ENCODE data around the gene SND1. TPM values are rescaled to one million over a fixed set of nuclear protein-coding genes. Genes with fewer than 3 reads are reported as not detected.

SND1 gene
- total and polyA plus RNA-seq, 2 donors (not counting 1 experiment from before 2014, with no cell fraction given), result 137 to 174 TPM

DNA sequence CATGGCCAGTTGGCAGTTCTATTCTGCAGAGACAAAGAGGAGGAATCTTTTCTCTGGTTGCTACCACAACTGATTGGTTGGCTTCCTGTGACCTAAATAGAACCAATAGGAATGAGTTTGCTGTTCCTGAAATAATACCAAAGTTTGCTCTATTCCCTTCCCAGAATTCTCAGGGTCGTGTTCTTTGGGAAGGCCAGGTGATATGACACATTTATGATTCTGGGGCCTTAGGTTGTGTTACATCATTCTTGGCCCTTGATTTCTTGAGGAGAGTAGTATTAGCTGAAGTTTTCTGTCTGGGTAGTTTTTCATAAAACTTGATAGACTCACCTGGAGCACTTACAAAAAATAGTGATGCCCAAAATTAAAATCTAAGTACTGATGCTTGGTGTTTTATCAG, 207.3 kb downstream of the SND1 start:
- Histone ChIP-seq H3K27ac (ENCODE audit: insufficient read depth, low read length) (no peak overlapping the region), H4K20me1 (ENCODE audit: control insufficient read depth, extremely low read depth, insufficient read depth, low read length) (no peaks in the 10 kb centered on the region), H3K79me2 (ENCODE audit: control insufficient read depth, insufficient read depth, low read length) (no peaks in the 10 kb centered on the region), H3K36me3 (ENCODE audit: control insufficient read depth, insufficient read depth, low read length) (no peaks in the 10 kb centered on the region), H3K27me3 (ENCODE audit: control insufficient read depth, insufficient read depth, low read length) (no peaks in the 10 kb centered on the region), H3K4me1 (ENCODE audit: control insufficient read depth, extremely low read depth, insufficient read depth, low read length) (no peaks in the 10 kb centered on the region), H3K4me3 (replicated peaks in 1 of 4; ENCODE audit: control extremely low read depth in 1 of 4, insufficient read depth in 1 of 4, low read depth in 3 of 4, low read length in 4 of 4) (no peak overlapping the region), H3K9ac (ENCODE audit: insufficient read depth, low read length) (no peak overlapping the region), H2AFZ (ENCODE audit: low read length) (no peak overlapping the region), H3K4me2 (ENCODE audit: extremely low read depth, insufficient read depth, low read length) (no peak overlapping the region), H3K9me3 (ENCODE audit: control insufficient read depth, insufficient read depth, low read depth, low read length) (no peaks in the 10 kb centered on the region)
- no peak for TF ChIP-seq EZH2 (IDR thresholded peaks at IDR 0.05; ENCODE audit: low read length, missing control alignments)
- TF ChIP-seq, protein P1, sequence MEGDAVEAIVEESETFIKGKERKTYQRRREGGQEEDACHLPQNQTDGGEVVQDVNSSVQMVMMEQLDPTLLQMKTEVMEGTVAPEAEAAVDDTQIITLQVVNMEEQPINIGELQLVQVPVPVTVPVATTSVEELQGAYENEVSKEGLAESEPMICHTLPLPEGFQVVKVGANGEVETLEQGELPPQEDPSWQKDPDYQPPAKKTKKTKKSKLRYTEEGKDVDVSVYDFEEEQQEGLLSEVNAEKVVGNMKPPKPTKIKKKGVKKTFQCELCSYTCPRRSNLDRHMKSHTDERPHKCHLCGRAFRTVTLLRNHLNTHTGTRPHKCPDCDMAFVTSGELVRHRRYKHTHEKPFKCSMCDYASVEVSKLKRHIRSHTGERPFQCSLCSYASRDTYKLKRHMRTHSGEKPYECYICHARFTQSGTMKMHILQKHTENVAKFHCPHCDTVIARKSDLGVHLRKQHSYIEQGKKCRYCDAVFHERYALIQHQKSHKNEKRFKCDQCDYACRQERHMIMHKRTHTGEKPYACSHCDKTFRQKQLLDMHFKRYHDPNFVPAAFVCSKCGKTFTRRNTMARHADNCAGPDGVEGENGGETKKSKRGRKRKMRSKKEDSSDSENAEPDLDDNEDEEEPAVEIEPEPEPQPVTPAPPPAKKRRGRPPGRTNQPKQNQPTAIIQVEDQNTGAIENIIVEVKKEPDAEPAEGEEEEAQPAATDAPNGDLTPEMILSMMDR (conservative IDR thresholded peaks at IDR 0.05 in 1 of 2, IDR thresholded peaks at IDR 0.05 in 1 of 2; ENCODE audit: low read depth in 1 of 2, low read length in 2 of 2), result no peak
- no peak for DNase-seq (ENCODE audit: low read depth in 2 of 2)

DNA sequence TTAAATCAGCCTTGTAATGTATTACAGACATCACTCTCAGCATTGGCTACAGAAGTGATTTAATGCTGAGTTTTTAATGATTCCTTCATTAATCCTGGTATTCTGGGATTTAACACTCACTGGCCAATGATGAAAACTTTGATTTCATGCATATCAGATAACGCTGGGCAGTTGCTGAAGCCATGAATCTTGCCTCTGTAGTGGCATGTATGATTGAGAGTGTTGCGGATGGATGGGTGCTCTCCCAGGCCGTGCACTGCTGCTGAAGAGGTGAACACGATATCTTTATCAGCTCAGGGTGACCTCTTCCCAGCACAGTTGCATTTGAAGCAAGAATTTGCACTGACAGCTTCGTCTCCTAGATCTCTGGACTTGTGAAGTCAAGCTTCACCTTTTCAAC, 210.5 kb downstream of the SND1 start:
- DNase-seq (ENCODE audit: low read depth in 2 of 2), result no peak
- Histone ChIP-seq H3K9ac (ENCODE audit: insufficient read depth, low read length) (no peak overlapping the region), H3K4me2 (ENCODE audit: extremely low read depth, insufficient read depth, low read length) (no peak overlapping the region), H4K20me1 (ENCODE audit: control insufficient read depth, extremely low read depth, insufficient read depth, low read length) (no peaks in the 10 kb centered on the region), H3K79me2 (ENCODE audit: control insufficient read depth, insufficient read depth, low read length) (no peaks in the 10 kb centered on the region), H3K27me3 (ENCODE audit: control insufficient read depth, insufficient read depth, low read length) (no peaks in the 10 kb centered on the region), H3K4me3 (replicated peaks in 1 of 4; ENCODE audit: control extremely low read depth in 1 of 4, insufficient read depth in 1 of 4, low read depth in 3 of 4, low read length in 4 of 4) (no peak overlapping the region), H3K27ac (ENCODE audit: insufficient read depth, low read length) (no peak overlapping the region), H3K9me3 (ENCODE audit: control insufficient read depth, insufficient read depth, low read depth, low read length) (no peaks in the 10 kb centered on the region), H2AFZ (ENCODE audit: low read length) (no peak overlapping the region), H3K36me3 (ENCODE audit: control insufficient read depth, insufficient read depth, low read length) (no peaks in the 10 kb centered on the region), H3K4me1 (ENCODE audit: control insufficient read depth, extremely low read depth, insufficient read depth, low read length) (peaks cover 2% of the 10 kb centered on the region)
- no peak for TF ChIP-seq EZH2 (IDR thresholded peaks at IDR 0.05; ENCODE audit: low read length, missing control alignments)
- TF ChIP-seq, protein P1 (conservative IDR thresholded peaks at IDR 0.05 in 1 of 2, IDR thresholded peaks at IDR 0.05 in 1 of 2; ENCODE audit: low read depth in 1 of 2, low read length in 2 of 2), result no peak

DNA sequence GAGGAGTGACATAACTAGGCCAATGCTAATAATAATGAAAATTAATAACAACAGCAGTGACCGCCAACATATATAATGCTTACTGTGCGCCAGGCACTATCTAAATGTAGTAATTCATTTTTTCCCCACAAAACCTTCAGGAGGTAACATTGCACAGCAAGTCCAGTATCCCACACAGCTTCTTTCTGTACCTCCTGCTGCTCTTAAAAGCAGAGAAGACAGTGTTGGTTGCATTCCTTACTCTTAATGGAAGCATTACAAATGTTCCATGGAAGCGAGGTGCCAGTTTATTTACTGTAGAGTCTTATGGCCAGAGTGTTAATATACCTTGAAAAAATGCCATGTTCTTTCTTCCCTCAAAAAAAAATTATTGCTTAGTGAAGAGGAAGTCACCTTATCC, 211.1 kb downstream of the SND1 start:
- Histone ChIP-seq H3K9me3 (ENCODE audit: control insufficient read depth, insufficient read depth, low read depth, low read length) (no peaks in the 10 kb centered on the region), H3K27me3 (ENCODE audit: control insufficient read depth, insufficient read depth, low read length) (no peaks in the 10 kb centered on the region), H3K27ac (ENCODE audit: insufficient read depth, low read length) (no peak overlapping the region), H3K4me1 (ENCODE audit: control insufficient read depth, extremely low read depth, insufficient read depth, low read length) (peaks cover 2% of the 10 kb centered on the region), H3K79me2 (ENCODE audit: control insufficient read depth, insufficient read depth, low read length) (no peaks in the 10 kb centered on the region), H4K20me1 (ENCODE audit: control insufficient read depth, extremely low read depth, insufficient read depth, low read length) (no peaks in the 10 kb centered on the region), H3K9ac (ENCODE audit: insufficient read depth, low read length) (no peak overlapping the region), H2AFZ (ENCODE audit: low read length) (no peak overlapping the region), H3K36me3 (ENCODE audit: control insufficient read depth, insufficient read depth, low read length) (no peaks in the 10 kb centered on the region), H3K4me2 (ENCODE audit: extremely low read depth, insufficient read depth, low read length) (no peak overlapping the region), H3K4me3 (replicated peaks in 1 of 4; ENCODE audit: control extremely low read depth in 1 of 4, insufficient read depth in 1 of 4, low read depth in 3 of 4, low read length in 4 of 4) (no peak overlapping the region)
- TF ChIP-seq EZH2 (IDR thresholded peaks at IDR 0.05; ENCODE audit: low read length, missing control alignments), result no peak
- TF ChIP-seq, protein P1 (conservative IDR thresholded peaks at IDR 0.05 in 1 of 2, IDR thresholded peaks at IDR 0.05 in 1 of 2; ENCODE audit: low read depth in 1 of 2, low read length in 2 of 2), result no peak
- DNase-seq (ENCODE audit: low read depth in 2 of 2), result no peak
